Mesodermal cell (in vitro differentiated cells): ENCODE data around the gene MAGEA12. TPM values are rescaled to one million over a fixed set of nuclear protein-coding genes. Genes with fewer than 3 reads are reported as not detected.
"Not testable (repeated sequence)": the region's sequence is repeated elsewhere in the genome, so short reads cannot be mapped to it uniquely, and the experiment has no call there.

Source experiments
- H3K27ac ChIP-seq: 2 replicates; pipeline ENCODE4 v1.7.0; 2013; ENCODE audit warnings: mild to moderate bottlenecking, low read depth, low read length, moderate library complexity; ENCODE audit not compliant: severe bottlenecking
- H3K36me3 ChIP-seq: 2 replicates; pipeline ENCODE4 v1.7.1; 2013; ENCODE audit warnings: mild to moderate bottlenecking, low read length, moderate library complexity; ENCODE audit not compliant: control insufficient read depth, insufficient read depth
- H3K4me1 ChIP-seq: one replicate; pipeline ENCODE4 v1.7.1; 2013; ENCODE audit warnings: mild to moderate bottlenecking, low read length; ENCODE audit not compliant: insufficient read depth, control insufficient read depth, poor library complexity, severe bottlenecking
- H3K4me3 ChIP-seq: 2 replicates; pipeline ENCODE4 v1.7.0; 2013; ENCODE audit warnings: low read length, control low read depth, mild to moderate bottlenecking; ENCODE audit not compliant: insufficient read depth, poor library complexity, severe bottlenecking; ENCODE audit errors: extremely low read depth
- H3K9me3 ChIP-seq: 2 replicates; pipeline ENCODE4 v1.7.1; 2013; ENCODE audit warnings: mild to moderate bottlenecking, low read length, moderate library complexity; ENCODE audit not compliant: control insufficient read depth
- WGBS, 2 experiments: methylation state at CpG; one replicate each; pipeline ENCODE4 v1.1.5; 2013; ENCODE audit warnings: missing lambda C conversion rate in 2 of 2; ENCODE audit not compliant: insufficient coverage in 2 of 2; 5-methylcytosine and 5-hydroxymethylcytosine counted together
- polyA plus RNA-seq, 2 experiments: library from polyadenylated mRNA; stranded (reverse); fragments of 50-300 nt; gene quantifications; one replicate each; pipeline ENCODE4 v1.2.3, GENCODE V29; 2013

Gene MAGEA12
- polyA plus RNA-seq (2013, experiment 1 of 2): not detected
- not detected for polyA plus RNA-seq (2013, experiment 2 of 2)

- no peaks in the 10 kb centered on the region for H3K4me1 ChIP-seq
- no peak within 1 kb of the TSS for H3K4me3 ChIP-seq
- H3K9me3 ChIP-seq: no peaks in the 10 kb centered on the region
- no peaks in the 10 kb centered on the region for H3K36me3 ChIP-seq
- H3K27ac ChIP-seq: no peak within 1 kb of the TSS
- WGBS, 2 experiments: 60% methylated on average over 1 of the region's 21 CpGs; no CpG with 5 or more reads in 1 of the 2 experiments
Measured at GRCh38 chrX:152733261-152733975, at the start of gene MAGEA12, which contains the start of gene CSAG1. Gene MAGEA12 (plus strand): TSS chrX:152733757. CDS start chrX:152736162, 2,405 bp downstream. Gene CSAG1 (minus strand): TSS chrX:152733721. CDS start chrX:152732460, 1,261 bp downstream.

GRCh38 chrX:152697952-152698931 lies 35.3 kb upstream of the MAGEA12 start, which contains the start of gene MAGEA3:
Gene MAGEA3 (plus strand): TSS chrX:152698794. CDS start chrX:152700833, 2,039 bp downstream.
- not testable (repeated sequence) for H3K4me1 ChIP-seq, H3K4me3 ChIP-seq, H3K9me3 ChIP-seq, H3K36me3 ChIP-seq, H3K27ac ChIP-seq
- no CpG with 5 or more reads among the region's 34 CpGs for WGBS, 2 experiments

- not testable (repeated sequence) for H3K9me3 ChIP-seq, H3K36me3 ChIP-seq, H3K4me3 ChIP-seq, H3K27ac ChIP-seq, H3K4me1 ChIP-seq
- 100% methylated on average over 2 of the region's 5 CpGs; no CpG with 5 or more reads in 1 of the 2 experiments for WGBS, 2 experiments
Measured at GRCh38 chrX:152700390-152700789, 33.2 kb upstream of the MAGEA12 start.

- H3K36me3 ChIP-seq, H3K4me1 ChIP-seq, H3K27ac ChIP-seq, H3K9me3 ChIP-seq, H3K4me3 ChIP-seq: not testable (repeated sequence)
- 55 to 81% methylated on average over 2 of the region's 7 CpGs for WGBS, 2 experiments
Measured at GRCh38 chrX:152706500-152706899, 27.1 kb upstream of the MAGEA12 start.

- not testable (repeated sequence) for H3K4me1 ChIP-seq, H3K27ac ChIP-seq, H3K9me3 ChIP-seq, H3K4me3 ChIP-seq, H3K36me3 ChIP-seq
- WGBS, 2 experiments: no CpG with 5 or more reads among the region's 2 CpGs
Measured at GRCh38 chrX:152709173-152709572, 24.4 kb upstream of the MAGEA12 start, which contains the start of gene CSAG2. Gene CSAG2 (minus strand): TSS chrX:152709273. CDS start chrX:152709112, 161 bp downstream.

- H3K4me1 ChIP-seq, H3K9me3 ChIP-seq, H3K27ac ChIP-seq, H3K36me3 ChIP-seq, H3K4me3 ChIP-seq: not testable (repeated sequence)
- WGBS, 2 experiments: no CpG with 5 or more reads among the region's 5 CpGs
Measured at GRCh38 chrX:152713195-152713594, 20.4 kb upstream of the MAGEA12 start.

GRCh38 chrX:152713815-152714787 lies 19.5 kb upstream of the MAGEA12 start, which contains the start of gene MAGEA2B:
Gene MAGEA2B (plus strand): TSS chrX:152714628. CDS start chrX:152717107, 2,479 bp downstream.
- not testable (repeated sequence) for H3K27ac ChIP-seq, H3K4me3 ChIP-seq, H3K36me3 ChIP-seq, H3K4me1 ChIP-seq, H3K9me3 ChIP-seq
- no CpG with 5 or more reads among the region's 35 CpGs for WGBS, 2 experiments

GRCh38 chrX:152725409-152725808 lies 8.1 kb upstream of the MAGEA12 start:
- no peak overlapping the region for H3K4me3 ChIP-seq
- no peaks in the 10 kb centered on the region for H3K9me3 ChIP-seq
- no peaks in the 10 kb centered on the region for H3K36me3 ChIP-seq
- 60 to 75% methylated on average over 1 to 3 of the region's 7 CpGs for WGBS, 2 experiments
- no peaks in the 10 kb centered on the region for H3K4me1 ChIP-seq
- H3K27ac ChIP-seq: no peak overlapping the region

- H3K9me3 ChIP-seq, H3K4me1 ChIP-seq, H3K27ac ChIP-seq, H3K36me3 ChIP-seq, H3K4me3 ChIP-seq: not testable (repeated sequence)
- whole genome bisulfite sequencing, 2 experiments: 87 to 97% methylated on average over 5 to 8 of the region's 22 CpGs
Measured at GRCh38 chrX:152734143-152734858, 744 bp downstream of the MAGEA12 start.
